ENCODE data around the gene RNF41. TPM values are rescaled to one million over a fixed set of nuclear protein-coding genes. Genes with fewer than 3 reads are reported as not detected.
"Not testable (repeated sequence)": the region's sequence is repeated elsewhere in the genome, so short reads cannot be mapped to it uniquely, and the experiment has no call there.

Gene RNF41
- polyA plus RNA-seq (ENCODE audit: insufficient read depth in 1 of 5, insufficient read length in 5 of 5, low replicate concordance in 1 of 5), result 10 to 100 TPM; 37.6 to 44.8 (median 38.4) TPM
- long read RNA-seq, donor 1, full-length matches to known transcripts, result 16 of 61 reads
- long read RNA-seq, donor 1, partial matches to known transcripts, result 30 of 61 reads
- long read RNA-seq, donor 1, other reads (novel, unspliced or antisense), result 15 of 61 reads
- long read RNA-seq, donor 2, full-length matches to known transcripts, result 1 of 25 reads
- long read RNA-seq, donor 2, partial matches to known transcripts, result 12 of 25 reads
- long read RNA-seq, donor 2, other reads (novel, unspliced or antisense), result 12 of 25 reads
- long read RNA-seq, donor 3, full-length matches to known transcripts, result 11 of 11 reads
- long read RNA-seq, donor 3, partial matches to known transcripts, result 0 of 11 reads
- long read RNA-seq, donor 3, other reads (novel, unspliced or antisense), result 0 of 11 reads
- long read RNA-seq, donor 4, full-length matches to known transcripts, result 7 of 68 reads
- long read RNA-seq, donor 4, partial matches to known transcripts, result 56 of 68 reads
- long read RNA-seq, donor 4, other reads (novel, unspliced or antisense), result 5 of 68 reads
- long read RNA-seq, donor 5, full-length matches to known transcripts, result 9 of 101 reads
- long read RNA-seq, donor 5, partial matches to known transcripts, result 92 of 101 reads
- long read RNA-seq, donor 5, other reads (novel, unspliced or antisense), result 0 of 101 reads
- long read RNA-seq, donor 6, full-length matches to known transcripts, result 14 of 38 reads
- long read RNA-seq, donor 6, partial matches to known transcripts, result 24 of 38 reads
- long read RNA-seq, donor 6, other reads (novel, unspliced or antisense), result 0 of 38 reads
- long read RNA-seq, donor 7, full-length matches to known transcripts, result 13 of 13 reads
- long read RNA-seq, donor 7, partial matches to known transcripts, result 0 of 13 reads
- long read RNA-seq, donor 7, other reads (novel, unspliced or antisense), result 0 of 13 reads
- long read RNA-seq, donor 8, full-length matches to known transcripts, result 5 of 5 reads
- long read RNA-seq, donor 8, partial matches to known transcripts, result 0 of 5 reads
- long read RNA-seq, donor 8, other reads (novel, unspliced or antisense), result 0 of 5 reads

DNA sequence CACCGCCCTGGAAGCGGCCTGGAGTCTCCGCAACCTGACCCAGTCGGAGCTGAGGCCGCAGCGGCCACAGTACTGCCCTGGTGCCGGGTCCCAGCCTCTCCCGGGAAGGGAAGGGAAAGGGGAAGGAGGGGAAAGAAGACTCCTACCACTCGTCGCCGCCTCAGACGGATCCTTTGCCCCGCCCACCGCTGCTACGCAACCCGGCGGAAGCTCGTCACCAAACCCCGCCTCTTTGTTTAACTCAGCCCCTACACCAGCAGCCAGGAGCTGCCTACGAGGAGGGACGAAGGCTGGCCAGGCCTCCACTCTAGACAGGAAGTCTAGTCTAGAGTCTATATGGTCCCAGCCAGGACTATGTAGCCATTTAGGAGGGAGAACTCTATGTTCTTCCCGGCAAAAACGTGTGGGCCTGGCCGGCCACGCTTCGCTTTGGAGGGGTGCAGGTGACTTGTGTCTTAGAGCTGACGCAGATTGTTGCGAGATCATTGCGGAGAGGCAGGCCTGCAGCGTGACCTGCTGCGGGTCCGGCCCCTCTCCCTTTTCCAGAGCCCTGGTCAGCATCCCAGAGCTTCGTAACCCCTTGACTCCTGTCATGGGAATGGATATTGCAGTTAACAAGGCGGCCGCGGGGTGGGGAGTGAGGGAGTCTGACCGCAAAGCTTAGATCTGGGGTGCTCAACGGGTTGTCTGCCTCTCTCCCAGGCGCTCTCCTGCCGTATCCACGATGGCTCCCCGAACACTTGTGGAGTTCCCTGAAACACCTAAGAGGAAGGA is at the start of gene RNF41:
Gene RNF41 (minus strand): TSS at position 166 of the 774 bp plus-strand sequence. CDS start 7,875 bp downstream, outside the sequence.
- peak; percentile 97 to 99 for DNase-seq

DNA sequence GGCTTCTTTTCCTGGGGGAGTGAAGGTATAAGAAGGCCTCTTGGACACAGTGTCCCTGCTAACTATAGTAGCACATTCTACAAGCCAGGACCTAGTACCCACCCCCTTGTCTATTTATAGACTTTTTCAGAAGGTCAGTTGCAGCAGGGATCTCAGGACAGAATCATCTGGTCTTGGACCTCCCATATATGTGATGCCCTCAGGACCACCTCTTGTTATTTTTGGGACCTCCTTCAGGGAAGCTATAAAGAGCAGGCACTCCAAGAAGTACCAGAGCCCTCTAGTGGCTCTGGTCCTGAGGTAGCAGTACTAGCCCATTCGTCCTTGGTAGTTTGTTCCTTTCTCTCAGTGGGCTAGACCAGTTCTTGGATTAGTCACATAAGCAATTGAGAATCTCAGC is 49.3 kb upstream of the RNF41 start:
- no peak for DNase-seq

DNA sequence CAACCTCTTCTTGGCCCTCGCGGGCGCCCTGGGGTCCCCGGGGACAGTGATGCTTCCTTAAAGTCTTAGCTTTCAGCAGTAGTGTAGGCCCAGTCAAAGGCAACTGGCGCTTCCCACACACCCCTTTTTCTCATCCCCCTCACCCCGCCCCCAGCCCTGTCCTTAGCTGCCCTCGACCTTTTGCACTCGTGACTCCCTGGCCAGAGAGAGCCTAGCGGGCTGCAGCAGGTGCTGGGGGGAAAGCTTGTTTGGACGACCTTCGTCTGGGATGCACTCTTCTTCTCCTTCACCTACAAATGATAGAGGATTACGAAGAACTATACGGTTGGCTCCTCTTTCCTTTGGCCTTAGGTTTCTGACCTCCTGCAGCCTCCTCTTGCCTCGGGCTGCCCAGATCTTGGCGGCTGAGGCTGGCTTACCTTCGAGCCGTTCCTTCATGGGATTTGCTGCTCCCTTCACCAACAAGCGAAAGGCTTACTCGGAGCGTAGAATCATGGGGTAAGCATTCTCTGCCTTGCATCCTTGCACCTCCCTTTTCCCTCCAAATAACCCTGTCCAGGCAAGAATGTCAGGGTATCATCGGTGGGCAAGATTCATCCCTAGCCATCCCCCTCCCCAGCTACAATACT is 45.8 kb upstream of the RNF41 start:
- DNase-seq, result no peak

DNA sequence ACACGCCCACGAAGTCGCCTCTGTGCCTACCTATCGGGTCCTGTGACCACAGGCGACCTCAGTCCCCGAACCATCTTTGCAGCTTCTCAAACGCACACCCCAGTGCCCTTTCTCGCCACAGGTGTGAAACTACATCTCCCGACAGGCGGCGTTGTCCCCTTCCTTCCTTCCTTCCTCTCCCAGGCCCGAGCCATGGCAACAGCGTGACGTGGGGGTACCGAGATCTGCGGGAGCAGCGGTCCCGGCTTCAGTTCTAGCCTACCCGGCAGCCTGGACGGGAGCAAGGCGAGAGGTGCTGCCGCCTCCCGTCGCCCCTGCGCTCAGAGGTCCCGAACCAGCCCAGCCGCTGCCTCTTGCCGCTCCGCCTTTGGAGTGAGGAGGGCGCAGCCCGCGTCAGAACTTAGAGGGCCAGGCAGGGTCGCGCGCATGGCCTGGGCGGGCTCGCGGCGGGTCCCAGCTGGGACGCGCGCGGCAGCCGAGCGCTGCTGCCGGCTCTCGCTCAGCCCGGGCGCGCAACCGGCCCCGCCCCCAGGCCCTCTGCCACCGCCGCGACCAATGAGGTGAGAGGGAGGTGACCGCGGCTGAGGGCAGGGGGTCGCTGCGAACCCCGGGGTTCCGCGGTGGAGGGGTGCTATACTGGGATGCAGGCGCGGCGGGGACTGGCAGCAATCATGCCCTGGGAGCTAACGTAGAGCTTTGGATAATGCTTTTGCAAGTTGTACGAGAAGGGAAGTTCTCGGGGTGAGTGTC is 45.1 kb upstream of the RNF41 start, which contains the start of gene COQ10A:
Gene COQ10A (plus strand): TSS at position 250 of the 750 bp plus-strand sequence. CDS start 177 bp downstream, at position 427.
- DNase-seq, result peak; percentile 88 to 89

DNA sequence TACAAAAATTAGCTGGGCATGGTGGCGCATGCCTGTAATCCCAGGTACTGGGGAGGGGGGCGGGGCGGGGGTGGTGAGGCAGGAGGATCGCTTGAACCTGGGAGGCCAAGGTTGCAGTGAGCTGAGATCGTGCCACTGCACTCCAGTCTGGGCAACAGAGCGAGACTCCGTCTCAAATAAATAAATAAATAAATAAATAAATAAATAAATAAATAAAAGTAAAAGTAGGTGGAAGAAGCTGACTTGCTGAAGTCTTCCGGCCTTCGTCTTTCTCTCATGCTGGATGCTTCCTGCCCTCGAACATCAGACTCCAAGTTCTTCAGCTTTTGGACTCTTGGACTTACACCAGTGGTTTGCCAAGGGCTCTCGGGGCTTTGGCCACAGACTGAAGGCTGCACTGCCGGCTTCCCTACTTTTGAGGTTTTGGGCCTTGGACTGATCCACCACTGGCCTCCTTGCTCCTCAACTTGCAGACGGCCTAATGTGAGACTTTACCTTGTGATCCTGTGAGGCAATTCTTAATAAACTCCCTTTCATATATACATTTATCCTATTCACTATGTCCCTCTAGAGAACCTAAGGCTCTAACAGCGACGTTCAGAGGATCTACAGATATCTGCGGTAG is 44.5 kb upstream of the RNF41 start:
- DNase-seq, result not testable (repeated sequence)

DNA sequence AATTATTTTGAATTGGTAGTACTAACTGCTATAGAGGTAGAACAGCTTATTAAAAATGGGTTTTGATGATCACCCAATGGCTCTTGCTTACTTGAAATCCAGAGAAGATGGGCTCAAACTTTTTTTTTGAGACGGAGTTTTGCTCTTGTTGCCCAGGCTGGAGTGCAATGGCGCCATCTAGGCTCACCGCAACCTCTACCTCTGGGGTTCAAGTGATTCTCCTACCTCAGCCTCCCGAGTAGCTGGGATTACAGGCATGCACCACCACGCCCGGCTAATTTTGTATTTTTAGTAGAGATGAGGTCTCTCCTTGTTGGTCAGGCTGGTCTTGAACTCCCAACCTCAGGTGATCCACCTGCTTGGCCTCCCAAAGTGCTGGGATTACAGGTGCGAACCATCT is 41.2 kb upstream of the RNF41 start:
- not testable (repeated sequence) for DNase-seq

DNA sequence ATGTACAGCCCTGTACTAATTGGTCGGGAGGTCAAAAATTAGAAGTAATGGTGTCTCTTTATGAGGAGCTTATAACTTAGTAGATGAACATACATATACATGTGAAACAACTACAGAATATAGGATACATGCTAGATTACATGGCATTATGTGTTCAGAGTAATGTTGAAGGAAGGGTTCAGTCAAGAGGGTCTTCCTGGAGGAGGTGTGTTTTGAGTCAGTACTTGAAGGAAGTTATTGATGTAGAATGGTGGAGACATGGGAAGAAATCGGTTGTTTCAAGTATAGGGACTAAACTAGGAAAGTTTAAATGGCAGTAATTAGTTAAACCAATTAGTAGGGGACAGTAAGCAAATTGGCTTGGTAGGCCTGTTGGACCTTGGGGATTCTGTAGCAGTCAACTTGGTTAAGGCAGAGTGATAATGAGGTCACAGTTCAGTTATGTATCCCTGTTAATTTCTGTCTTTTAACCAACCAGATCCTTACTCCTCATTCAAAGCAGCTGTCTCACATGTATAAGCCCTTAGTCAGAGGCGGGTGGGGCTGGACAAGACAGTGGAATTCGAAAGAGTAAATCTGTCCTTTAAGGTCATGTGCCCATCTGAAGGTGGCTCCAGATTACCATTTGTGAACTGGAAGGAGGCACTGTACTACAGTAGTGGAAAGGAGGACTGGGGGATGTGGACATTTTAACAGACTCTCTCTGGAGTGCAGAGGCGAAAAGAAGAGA is 39.9 kb upstream of the RNF41 start:
- no peak for DNase-seq

DNA sequence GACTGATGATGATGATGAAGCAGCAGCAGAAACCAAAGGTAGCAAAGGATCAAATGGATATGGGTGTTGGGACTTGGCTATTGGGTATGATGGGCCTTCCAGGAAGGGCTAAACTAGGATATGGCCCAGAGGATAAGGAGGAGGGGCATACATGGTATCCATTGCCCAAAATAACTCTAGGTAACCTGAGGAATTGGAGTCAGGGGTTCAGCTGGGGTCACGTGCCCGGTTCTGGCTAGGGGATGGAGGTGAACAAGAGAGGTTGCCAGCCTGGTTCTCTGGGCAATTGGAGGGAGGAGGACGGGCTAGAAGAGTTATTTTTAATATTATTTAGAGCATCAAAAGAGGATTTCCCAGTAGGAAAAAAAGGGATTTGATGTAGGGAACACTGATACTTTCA is 39.2 kb upstream of the RNF41 start:
- DNase-seq, result no peak

DNA sequence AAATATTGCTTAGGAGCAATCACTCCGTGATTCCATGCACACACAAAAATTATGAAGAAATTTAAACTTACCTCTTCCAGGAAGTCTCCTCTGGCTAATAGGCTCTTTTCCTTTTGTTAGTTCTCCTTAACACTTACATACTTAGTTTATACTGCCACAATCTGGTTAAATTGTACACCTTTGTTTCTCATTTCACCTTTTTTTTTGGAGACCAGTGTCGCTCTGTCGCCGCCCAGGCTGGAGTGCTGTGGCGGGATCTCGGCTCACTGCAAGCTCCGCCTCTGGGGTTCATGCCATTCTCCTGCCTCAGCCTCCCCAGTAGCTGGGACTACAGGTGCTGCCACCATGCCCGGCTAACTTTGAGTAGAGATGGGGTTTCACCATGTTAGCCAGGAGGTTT is 38.7 kb upstream of the RNF41 start:
- DNase-seq, result no peak

DNA sequence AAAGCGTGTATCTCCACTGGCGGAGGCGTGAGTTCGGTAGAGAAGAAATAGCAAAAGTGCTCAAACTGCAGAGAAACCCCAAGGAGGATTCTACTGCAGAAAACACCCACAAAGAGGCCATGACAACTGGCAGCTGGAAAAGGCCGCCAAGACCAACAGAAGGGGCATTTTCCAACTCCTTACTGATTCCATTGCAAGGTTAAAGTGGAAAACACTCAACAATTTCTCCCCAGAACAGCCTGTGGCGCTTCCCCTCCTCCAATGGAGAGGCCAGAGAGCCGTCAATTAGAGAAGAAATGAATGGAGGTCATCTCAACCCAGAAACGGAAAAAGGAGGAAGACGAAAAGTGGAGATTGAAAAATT is 37.1 kb upstream of the RNF41 start:
- no peak for DNase-seq

DNA sequence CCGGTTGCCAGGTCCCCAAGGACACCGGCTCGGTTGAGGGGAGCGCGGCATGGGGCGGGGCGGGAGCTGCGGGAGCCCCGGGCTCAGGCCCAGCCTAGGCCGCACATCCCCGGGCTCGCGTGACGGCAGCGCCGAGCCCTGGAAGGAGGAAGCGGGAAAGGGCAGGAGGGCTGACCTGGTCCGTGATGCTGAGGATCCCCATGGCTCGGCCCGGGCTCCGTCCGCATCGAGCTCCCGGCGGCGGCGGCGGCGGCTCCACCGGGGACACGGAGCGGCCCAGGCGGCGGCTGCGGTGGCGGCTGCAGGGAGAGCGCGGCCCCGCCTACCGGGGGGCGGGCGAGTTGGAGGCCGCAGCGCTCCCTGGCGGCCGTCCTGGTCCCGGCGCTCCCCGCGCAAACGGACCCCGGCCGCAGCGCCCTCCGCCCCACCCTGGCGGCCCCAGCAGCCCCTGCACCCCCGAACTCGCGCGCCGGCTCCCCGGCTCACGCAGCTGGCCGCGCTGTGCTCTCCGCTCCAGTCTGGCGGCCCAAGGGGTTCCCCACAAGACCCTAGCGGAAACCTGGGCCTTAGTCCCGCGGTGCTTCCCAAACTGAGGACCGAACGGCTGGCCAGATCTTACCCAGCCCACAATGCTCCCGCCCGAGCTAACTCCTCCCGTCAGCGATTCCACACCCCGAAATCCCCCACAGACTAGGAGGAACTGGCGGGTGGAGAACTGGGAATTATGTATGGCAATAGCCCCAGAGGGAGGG is 36.5 kb upstream of the RNF41 start, which contains the start of gene ANKRD52:
Gene ANKRD52 (minus strand): TSS at position 317 of the 752 bp plus-strand sequence. CDS start 115 bp downstream, at position 202.
- peak; percentile 81 to 85 for DNase-seq

DNA sequence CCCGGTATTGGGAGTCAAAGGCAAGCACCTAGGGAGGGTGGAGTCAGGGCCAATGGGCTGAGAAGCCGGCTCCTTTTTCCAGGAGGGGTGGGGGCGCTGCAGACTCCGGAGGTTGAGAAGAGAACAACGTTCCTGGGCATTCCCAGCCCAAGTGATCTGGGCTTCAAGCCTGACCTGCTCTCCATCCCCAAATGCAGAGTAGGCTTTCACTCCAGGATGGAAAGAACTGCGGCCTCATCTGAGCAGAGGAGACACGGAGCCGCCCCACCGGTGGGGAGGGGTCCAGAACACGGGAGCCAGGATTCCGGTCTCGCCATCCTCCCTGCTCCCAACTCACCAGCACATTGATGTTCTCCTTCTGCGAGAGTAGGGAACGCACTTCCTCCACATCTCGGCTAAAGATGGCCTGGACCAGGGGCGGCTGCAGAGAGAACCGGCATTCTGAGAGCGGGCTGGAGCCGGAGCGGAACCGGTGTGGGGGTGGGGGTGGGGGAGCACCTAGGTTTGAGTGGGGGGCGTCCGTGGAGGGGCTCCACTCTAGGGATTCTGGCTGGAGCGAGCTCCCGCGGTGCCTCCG is 35.9 kb upstream of the RNF41 start:
- DNase-seq, result no peak

DNA sequence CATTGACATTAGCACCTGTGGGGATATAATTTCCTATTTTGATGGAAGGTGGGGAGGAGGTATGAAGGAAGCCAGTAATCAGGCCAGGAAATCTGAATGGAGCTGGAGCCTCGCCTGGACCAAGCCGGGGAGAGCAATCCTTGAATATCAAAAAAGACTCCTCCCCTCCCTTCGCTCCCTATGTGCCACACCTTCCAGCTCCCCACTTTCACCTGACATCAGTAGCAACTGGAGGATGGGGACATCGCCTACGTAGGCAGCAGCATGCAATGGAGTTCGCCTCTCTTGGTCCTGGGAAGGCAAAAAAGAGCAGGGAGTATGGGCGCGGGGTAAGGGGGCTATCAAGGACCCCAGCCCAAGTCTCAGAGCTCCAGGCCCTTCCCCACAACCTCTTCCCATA is 35.3 kb upstream of the RNF41 start:
- DNase-seq, result no peak

DNA sequence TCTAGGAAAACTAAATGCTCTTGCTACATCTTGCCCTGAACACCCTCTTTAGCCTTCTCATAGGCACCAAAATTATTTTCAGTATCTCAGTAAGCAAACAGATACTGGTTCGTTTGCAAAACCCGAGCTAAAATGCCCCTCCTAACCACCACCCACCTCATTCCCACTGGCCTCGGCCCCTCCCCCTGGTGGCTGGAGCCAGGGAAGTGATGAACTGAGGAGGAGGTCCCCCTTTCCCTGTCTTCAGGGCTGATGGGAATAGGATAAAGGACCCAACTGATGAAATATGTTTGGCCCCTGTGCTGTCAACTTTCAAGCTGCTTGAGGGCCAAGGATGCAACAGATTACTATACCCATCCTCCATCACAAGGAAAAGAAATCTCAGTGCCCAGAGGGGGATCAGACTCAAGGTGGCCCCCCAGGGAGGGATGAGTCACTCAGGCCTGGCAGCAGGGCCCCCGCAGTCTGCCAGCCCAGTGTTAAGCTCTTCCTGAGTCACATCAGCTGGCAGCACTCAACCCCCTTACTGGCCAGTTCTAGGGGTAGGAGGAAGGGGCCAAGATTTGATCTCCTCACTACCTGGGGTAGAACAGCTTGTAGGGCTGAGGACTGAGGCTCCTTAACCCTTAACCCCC is 34.7 kb upstream of the RNF41 start:
- no peak for DNase-seq

DNA sequence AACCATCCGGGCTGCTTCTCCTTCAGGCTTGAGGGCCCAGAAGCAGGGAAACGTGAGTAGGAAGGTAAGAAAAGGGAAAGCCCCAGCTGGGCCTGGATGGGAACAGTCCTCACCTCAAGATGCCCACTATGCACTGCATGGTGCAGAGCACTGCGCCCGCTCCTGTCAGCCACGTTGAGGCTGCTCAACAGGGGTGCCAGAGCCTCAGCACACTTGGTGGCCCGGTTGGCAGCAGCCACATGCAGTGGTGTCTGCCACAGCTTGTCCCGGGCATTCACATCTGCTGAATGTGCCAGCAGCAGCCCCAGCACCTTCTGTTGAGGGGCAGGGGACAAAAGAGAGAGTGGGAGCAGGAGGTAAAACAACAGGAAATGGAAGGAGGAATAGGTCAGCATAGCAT is 33.9 kb upstream of the RNF41 start:
- DNase-seq, result no peak

DNA sequence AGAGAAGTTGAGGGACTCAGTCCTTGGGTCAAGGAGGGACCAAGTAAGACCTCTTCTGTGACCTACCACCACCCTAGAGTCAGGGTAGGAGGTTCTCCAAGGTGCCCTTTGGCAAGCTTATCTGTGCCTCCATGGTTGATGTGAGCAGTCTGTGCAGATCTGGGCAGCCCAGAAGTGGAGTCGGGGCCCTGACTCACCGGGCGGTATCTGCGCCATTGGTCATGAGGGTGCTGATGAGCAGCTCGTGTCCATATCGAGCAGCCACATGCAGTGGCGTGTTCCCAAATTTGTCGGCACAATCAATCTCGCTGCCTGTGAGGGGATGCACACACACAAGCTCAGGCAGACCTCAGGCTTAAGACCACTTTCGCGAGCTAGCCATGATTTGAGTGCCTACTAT is 31.4 kb upstream of the RNF41 start:
- DNase-seq, result no peak

DNA sequence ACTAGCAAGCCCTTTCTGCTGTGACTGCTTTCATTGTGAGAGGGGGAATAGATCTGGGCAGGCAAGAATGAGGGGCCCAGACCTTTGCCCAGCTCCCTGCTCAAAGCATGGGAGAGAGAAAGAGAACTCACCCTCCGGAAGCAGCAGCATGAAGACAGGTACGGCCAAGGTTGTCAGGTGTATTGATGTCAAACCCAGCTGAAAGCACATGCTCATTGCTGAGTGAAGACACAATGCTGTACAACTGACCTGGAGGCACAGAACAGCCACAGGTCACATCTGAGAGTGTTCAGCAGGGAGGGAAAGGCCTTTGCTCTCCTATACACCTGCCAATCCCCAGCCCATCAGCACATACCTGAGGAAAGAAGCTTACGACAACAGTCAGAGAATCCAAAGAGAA is 30.9 kb upstream of the RNF41 start:
- DNase-seq, result no peak

Data from right lung (tissue), 10 donors.